ENCODE measurements around the gene AIFM3. TPM values are rescaled to one million over a fixed set of nuclear protein-coding genes. Genes with fewer than 3 reads are reported as not detected.

AIFM3 gene, protein sequence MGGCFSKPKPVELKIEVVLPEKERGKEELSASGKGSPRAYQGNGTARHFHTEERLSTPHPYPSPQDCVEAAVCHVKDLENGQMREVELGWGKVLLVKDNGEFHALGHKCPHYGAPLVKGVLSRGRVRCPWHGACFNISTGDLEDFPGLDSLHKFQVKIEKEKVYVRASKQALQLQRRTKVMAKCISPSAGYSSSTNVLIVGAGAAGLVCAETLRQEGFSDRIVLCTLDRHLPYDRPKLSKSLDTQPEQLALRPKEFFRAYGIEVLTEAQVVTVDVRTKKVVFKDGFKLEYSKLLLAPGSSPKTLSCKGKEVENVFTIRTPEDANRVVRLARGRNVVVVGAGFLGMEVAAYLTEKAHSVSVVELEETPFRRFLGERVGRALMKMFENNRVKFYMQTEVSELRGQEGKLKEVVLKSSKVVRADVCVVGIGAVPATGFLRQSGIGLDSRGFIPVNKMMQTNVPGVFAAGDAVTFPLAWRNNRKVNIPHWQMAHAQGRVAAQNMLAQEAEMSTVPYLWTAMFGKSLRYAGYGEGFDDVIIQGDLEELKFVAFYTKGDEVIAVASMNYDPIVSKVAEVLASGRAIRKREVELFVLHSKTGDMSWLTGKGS
- total RNA-seq (2016; rRNA removed; fragmentation: Illumina TruSeq; extraction: Trizol), result 11.0 and 15.3 TPM in 2 replicates
- 11.0 and 11.3 TPM in 2 replicates for total RNA-seq (2016; cell fraction: cytosol; rRNA removed; fragmentation: Illumina TruSeq; extraction: Trizol; ENCODE audit: low read depth)
- total RNA-seq (2016; cell fraction: insoluble cytoplasmic fraction; rRNA removed; fragmentation: Illumina TruSeq; extraction: Trizol), result 8.7 and 17.7 TPM in 2 replicates
- total RNA-seq (2016; cell fraction: membrane; rRNA removed; fragmentation: Illumina TruSeq; extraction: Trizol), result 18.9 and 20.5 TPM in 2 replicates
- 17.3 and 19.2 TPM in 2 replicates for total RNA-seq (2016; cell fraction: nucleus; rRNA removed; fragmentation: Illumina TruSeq; extraction: Trizol)
- polyA plus RNA-seq (2011; rRNA removed), result 9.0 and 12.0 TPM in 2 replicates
- 9.9 and 12.9 TPM in 2 replicates for polyA plus RNA-seq (2011; cell fraction: cytosol; rRNA removed)
- 124 and 135 TPM in 2 replicates for polyA plus RNA-seq (2011; cell fraction: nucleus; rRNA removed)
- polyA plus RNA-seq (2012), result 9.3 and 10.2 TPM in 2 replicates
- 9.8 and 11.5 TPM in 2 replicates for polyA plus RNA-seq (2016; cell fraction: cytosol; fragmentation: Illumina TruSeq; extraction: Trizol; ENCODE audit: low read depth)
- 8.2 and 11.1 TPM in 2 replicates for polyA plus RNA-seq (2016; cell fraction: insoluble cytoplasmic fraction; fragmentation: Illumina TruSeq; extraction: Trizol; ENCODE audit: low read depth)
- 16.8 and 17.1 TPM in 2 replicates for polyA plus RNA-seq (2016; cell fraction: membrane; fragmentation: Illumina TruSeq; extraction: Trizol; ENCODE audit: low read depth)
- polyA plus RNA-seq (2016; cell fraction: nucleus; fragmentation: Illumina TruSeq; extraction: Trizol; ENCODE audit: insufficient read depth, low read depth), result 45.0 and 47.7 TPM in 2 replicates
- polyA minus RNA-seq (2011; rRNA and poly(A)+ RNA removed; ENCODE audit: low replicate concordance), result 0.07 and 13.9 TPM in 2 replicates
- polyA minus RNA-seq (2011; cell fraction: cytosol; rRNA and poly(A)+ RNA removed), result 6.5 and 6.6 TPM in 2 replicates
- polyA minus RNA-seq (2011; cell fraction: nucleus; rRNA and poly(A)+ RNA removed), result 18.9 and 19.3 TPM in 2 replicates
- Bru-seq, nascent RNA, result percentile 53 among the genes with signal in this experiment
- BruChase-seq, experiment 1, labeled RNA remaining after a 6-hour chase, result percentile 58 among the genes with signal in this experiment
- percentile 55 among the genes with signal in this experiment for BruChase-seq, experiment 2, labeled RNA remaining after a 2-hour chase
- long read RNA-seq, experiment 1, partial matches to known transcripts, result 4 of 13 reads
- long read RNA-seq, experiment 1, other reads (novel, unspliced or antisense), result 9 of 13 reads
- long read RNA-seq, experiment 2, transcript AIFM3-201 (20 exons, 2,309 nt), result major isoform, 5 of 30 reads
- long read RNA-seq, experiment 2, partial matches to known transcripts, result 11 of 30 reads
- long read RNA-seq, experiment 2, other reads (novel, unspliced or antisense), result 14 of 30 reads

DNA sequence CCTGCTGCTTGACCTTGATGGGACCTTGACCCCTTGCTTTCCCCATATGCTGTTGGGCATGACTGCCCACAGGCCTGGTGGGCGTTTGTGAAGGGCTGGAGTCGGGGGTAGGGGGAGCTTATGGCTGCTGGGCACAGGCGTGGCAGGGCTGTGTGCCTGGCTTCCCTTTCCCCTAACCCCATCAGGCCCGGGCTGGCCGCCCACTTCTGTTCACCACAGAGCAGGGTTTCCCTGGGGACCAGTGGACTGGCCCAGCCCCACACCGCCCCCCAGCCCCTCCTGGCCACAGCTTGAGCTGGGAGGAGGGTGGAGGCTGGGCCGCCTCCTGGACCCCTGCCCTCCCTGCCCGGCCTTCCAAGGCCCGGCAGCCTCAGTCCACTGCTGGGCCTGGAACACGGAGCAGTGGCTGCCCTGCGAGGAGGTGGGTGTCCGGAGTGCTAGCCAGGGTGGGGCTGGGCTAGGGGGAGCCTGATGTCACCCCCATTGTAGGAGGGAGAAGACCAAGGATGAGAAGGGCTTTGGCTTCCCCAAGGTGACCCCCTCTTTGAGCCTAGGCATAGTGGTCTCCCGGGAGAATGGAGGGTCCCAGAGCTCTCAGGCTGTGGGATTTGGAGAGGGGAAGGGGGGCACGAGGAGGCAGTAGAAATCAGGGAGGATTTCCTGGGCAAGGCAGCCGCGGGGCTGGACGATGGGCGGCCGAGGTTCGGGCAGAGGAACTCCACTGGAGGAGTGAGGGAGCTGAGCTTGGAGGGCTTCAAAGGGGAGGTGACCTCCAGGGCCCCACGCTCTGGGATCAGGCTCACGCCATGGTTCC is at the start of gene AIFM3:
TSS of gene AIFM3 (plus strand) at position 373 of the 814 bp plus-strand sequence. CDS start 690 bp downstream, outside the sequence.
- Histone ChIP-seq H3K4me3 (replicated peaks in 1 of 3; ENCODE audit: insufficient read depth in 1 of 3, low read depth in 2 of 3, low read length in 3 of 3) (peak within 1 kb of the TSS in 1 of 3 experiments; percentile 72; a peak in 3 of 6 replicates), H3K9me3 (ENCODE audit: low read length) (no peaks in the 10 kb centered on the region), H3K36me3 (replicated peaks in 1 of 2; ENCODE audit: control insufficient read depth in 1 of 2, insufficient read depth in 2 of 2, low read length in 2 of 2) (no peaks in the 10 kb centered on the region), H2AFZ (ENCODE audit: low read length) (no peak within 1 kb of the TSS), H3K4me1 (ENCODE audit: insufficient read depth, low read length) (peaks cover 56% of the 10 kb centered on the region), H3K79me2 (ENCODE audit: insufficient read depth, low read length) (peaks cover 4% of the 10 kb centered on the region), H3K9ac (ENCODE audit: insufficient read depth, low read depth, low read length) (peak within 1 kb of the TSS; percentile 70; the same call in 1 of the 2 replicates), H4K20me1 (ENCODE audit: insufficient read depth, low read length) (no peaks in the 10 kb centered on the region), H3K4me2 (ENCODE audit: low read depth, low read length) (peak within 1 kb of the TSS; percentile 86), H3K27me3 (ENCODE audit: control insufficient read depth in 1 of 2, insufficient read depth in 2 of 2, low read length in 2 of 2) (no peaks in the 10 kb centered on the region), H3K27ac (ENCODE audit: extremely low read length, insufficient read depth, low read length) (peak within 1 kb of the TSS; percentile 50)
- FAIRE-seq (no peak), ATAC-seq (peak; percentile 3; the same call in 1 of the 3 replicates), DNase-seq (ENCODE audit: low spot score) (no peak)
- TF ChIP-seq SAP130 (CRISPR knock-in tag; IDR thresholded peaks at IDR 0.05; ENCODE audit: low read depth) (0 out of 2 replicates have a peak, but pooled peaks have one; percentile 3), NR2F6 (IDR thresholded peaks at IDR 0.05) (peak; percentile 4; the same call in 1 of the 2 replicates), NR2F6 (CRISPR knock-in tag; IDR thresholded peaks at IDR 0.05) (no peak), HNRNPL (IDR thresholded peaks at IDR 0.05; ENCODE audit: low read depth, low read length) (peak; percentile 75), KDM5B (CRISPR knock-in tag; IDR thresholded peaks at IDR 0.05; ENCODE audit: borderline replicate concordance) (no peak), ZFX (CRISPR knock-in tag; IDR thresholded peaks at IDR 0.05; ENCODE audit: low read depth) (peak; percentile 27; the same call in 1 of the 2 replicates), RBFOX2 (IDR thresholded peaks at IDR 0.05; ENCODE audit: low read depth, low read length) (0 out of 2 replicates have a peak, but pooled peaks have one; percentile 44), ZBTB7B (CRISPR knock-in tag; IDR thresholded peaks at IDR 0.05) (0 out of 2 replicates have a peak, but pooled peaks have one; percentile 48), BRD4 (CRISPR knock-in tag; IDR thresholded peaks at IDR 0.05) (no peak), MED1 (CRISPR knock-in tag; IDR thresholded peaks at IDR 0.05) (peak; percentile 7; the same call in 1 of the 2 replicates), ZNF235 (CRISPR knock-in tag; IDR thresholded peaks at IDR 0.05; ENCODE audit: borderline replicate concordance) (no peak), ESRRA (CRISPR knock-in tag; IDR thresholded peaks at IDR 0.05; ENCODE audit: low read depth) (peak; percentile 37; the same call in 1 of the 2 replicates)
- TF ChIP-seq, protein P1, sequence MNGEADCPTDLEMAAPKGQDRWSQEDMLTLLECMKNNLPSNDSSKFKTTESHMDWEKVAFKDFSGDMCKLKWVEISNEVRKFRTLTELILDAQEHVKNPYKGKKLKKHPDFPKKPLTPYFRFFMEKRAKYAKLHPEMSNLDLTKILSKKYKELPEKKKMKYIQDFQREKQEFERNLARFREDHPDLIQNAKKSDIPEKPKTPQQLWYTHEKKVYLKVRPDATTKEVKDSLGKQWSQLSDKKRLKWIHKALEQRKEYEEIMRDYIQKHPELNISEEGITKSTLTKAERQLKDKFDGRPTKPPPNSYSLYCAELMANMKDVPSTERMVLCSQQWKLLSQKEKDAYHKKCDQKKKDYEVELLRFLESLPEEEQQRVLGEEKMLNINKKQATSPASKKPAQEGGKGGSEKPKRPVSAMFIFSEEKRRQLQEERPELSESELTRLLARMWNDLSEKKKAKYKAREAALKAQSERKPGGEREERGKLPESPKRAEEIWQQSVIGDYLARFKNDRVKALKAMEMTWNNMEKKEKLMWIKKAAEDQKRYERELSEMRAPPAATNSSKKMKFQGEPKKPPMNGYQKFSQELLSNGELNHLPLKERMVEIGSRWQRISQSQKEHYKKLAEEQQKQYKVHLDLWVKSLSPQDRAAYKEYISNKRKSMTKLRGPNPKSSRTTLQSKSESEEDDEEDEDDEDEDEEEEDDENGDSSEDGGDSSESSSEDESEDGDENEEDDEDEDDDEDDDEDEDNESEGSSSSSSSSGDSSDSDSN (CRISPR knock-in tag; IDR thresholded peaks at IDR 0.05), result 0 out of 2 replicates have a peak, but pooled peaks have one; percentile 1
- intact Hi-C loops (cut with micrococcal nuclease; ENCODE audit: unreplicated experiment) (loop anchor here (1.0 kb wide), 1 partner anchor 14 kb away; no protein-coding TSS in a partner anchor), in situ Hi-C loops (cut with HindIII; ENCODE audit: extremely low pct_ligation_motif_present, low pct_unique_long_range_greater_than_20kb) (no loop called here)
- ChIA-PET CTCF (ENCODE audit: low intra/inter-chr PET ratio, low total read pairs) (no interaction called here), POLR2A (interaction anchor here (0.8 to 2.8 kb wide), 2 partner anchors 13 to 15 kb away, joined by 3 to 14 read pairs; partner anchors contain the start of gene LZTR1)
- BruUV-seq (replicated peaks), result no TSS peak
- WGBS (ENCODE audit: low lambda C conversion rate), result 74% methylated on average over 18 of the region's 22 CpGs
